Measurements from ENCODE around the gene CDC6.
"Not testable (repeated sequence)": the region's sequence is repeated elsewhere in the genome, so short reads cannot be mapped to it uniquely, and the experiment has no call there.

Gene CDC6

GRCh38 chr17:40290629-40291280 lies 3.1 kb downstream of the CDC6 start:
- DNase-seq: peak; percentile 44 to 48

GRCh38 chr17:40291281-40291664 lies 3.6 kb downstream of the CDC6 start:
- no peak for DNase-seq

GRCh38 chr17:40293363-40293762 lies 5.7 kb downstream of the CDC6 start:
- DNase-seq: no peak

- DNase-seq: no peak
Observed at GRCh38 chr17:40295488-40296436, 8.1 kb downstream of the CDC6 start.

GRCh38 chr17:40297511-40297910 lies 9.8 kb downstream of the CDC6 start:
- DNase-seq: no peak

- no peak for DNase-seq
Observed at GRCh38 chr17:40298726-40299125, 11.0 kb downstream of the CDC6 start.

- not testable (repeated sequence) for DNase-seq
Observed at GRCh38 chr17:40299159-40299757, 11.6 kb downstream of the CDC6 start.

- DNase-seq: no peak
Observed at GRCh38 chr17:40301315-40301714, 13.6 kb downstream of the CDC6 start.

GRCh38 chr17:40303009-40303657 lies 15.5 kb downstream of the CDC6 start:
- peak; percentile 42 to 70 for DNase-seq

- no peak for DNase-seq
Observed at GRCh38 chr17:40303708-40304551, 16.3 kb downstream of the CDC6 start.

GRCh38 chr17:40304552-40304863 lies 16.8 kb downstream of the CDC6 start:
- DNase-seq: not testable (repeated sequence)

- not testable (repeated sequence) for DNase-seq
Observed at GRCh38 chr17:40304866-40305265, 17.2 kb downstream of the CDC6 start.

GRCh38 chr17:40306395-40306794 lies 18.7 kb downstream of the CDC6 start:
- no peak for DNase-seq

- peak in 1 of 2 donors; percentile 29 for DNase-seq
Observed at GRCh38 chr17:40307001-40307730, 19.5 kb downstream of the CDC6 start.

- DNase-seq: no peak
Observed at GRCh38 chr17:40307740-40308239, 20.1 kb downstream of the CDC6 start.

- DNase-seq: no peak
Observed at GRCh38 chr17:40309031-40309948, 21.6 kb downstream of the CDC6 start, which contains the start of gene RARA. Gene RARA (plus strand): TSS chr17:40309180. CDS start chr17:40331219, 22,039 bp downstream.

- no peak for DNase-seq
Observed at GRCh38 chr17:40309949-40310510, 22.4 kb downstream of the CDC6 start.

GRCh38 chr17:40310882-40311391 lies 23.3 kb downstream of the CDC6 start:
- DNase-seq: no peak

- no peak for DNase-seq
Observed at GRCh38 chr17:40311575-40311974, 23.9 kb downstream of the CDC6 start.
